ENCODE results near the gene SLC9A7. TPM values are rescaled to one million over a fixed set of nuclear protein-coding genes. Genes with fewer than 3 reads are reported as not detected.

The SLC9A7 gene
- total RNA-seq, 3 donors from 2014 or later = 1.6 to 28.1 (median 12.8) TPM

DNA sequence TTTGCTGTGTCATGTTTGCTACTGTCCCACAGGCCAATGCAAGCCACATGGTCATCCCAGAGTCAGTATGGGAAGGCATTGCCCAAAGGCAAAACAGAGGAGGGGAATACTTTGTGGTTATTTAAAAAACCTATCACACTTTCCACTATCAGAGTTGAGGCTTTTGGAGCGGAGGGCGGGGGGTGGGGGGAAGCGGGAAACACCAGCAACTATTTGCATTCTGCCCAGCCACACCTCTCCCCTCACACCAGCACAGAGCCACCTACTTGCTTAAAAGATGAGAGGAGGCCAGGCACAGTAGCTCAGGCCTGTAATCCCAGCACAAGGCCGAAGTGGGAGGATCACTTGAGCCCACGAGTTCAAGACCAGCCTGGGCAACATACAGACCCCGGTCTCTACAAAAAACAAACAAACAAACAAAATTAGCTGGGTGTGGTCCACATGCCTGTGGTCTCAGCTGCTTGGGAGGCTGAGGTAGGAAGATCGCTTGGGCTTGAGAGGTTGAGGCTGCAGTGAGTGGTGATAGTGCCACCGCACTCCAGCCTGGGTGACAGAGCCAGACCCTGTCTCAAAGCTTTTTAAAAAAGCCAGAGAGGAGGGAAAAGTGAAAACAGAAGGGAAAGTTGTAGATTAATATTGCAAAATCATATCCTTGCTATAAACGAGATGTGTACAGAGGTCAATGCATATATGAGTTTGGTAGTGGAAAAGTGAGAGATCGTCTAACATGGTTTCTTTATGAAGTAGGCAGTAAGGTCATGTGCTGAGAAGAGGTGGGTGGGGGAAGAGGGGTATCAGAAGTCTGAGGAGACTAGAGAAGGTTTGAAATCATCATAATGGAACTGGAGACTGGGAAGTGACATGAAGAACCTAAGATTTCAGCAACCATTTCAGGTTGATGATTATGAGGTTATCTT lies 187.2 kb downstream of the SLC9A7 start:
- Histone ChIP-seq H3K27me3 (peaks cover 0 to 8% of the 10 kb centered on the region in 2 donors), H3K4me3 (no peak overlapping the region), H3K27ac (no peak overlapping the region), H3K36me3 (no peaks in the 10 kb centered on the region), H3K9me3 (peaks cover 0 to 9% of the 10 kb centered on the region in 2 donors), H3K4me1 (no peaks in the 10 kb centered on the region)
- no peak for DNase-seq (ENCODE audit: low spot score in 2 of 2)
- TF ChIP-seq CTCF (IDR thresholded peaks at IDR 0.05) = no peak
- no peak for TF ChIP-seq POLR2AphosphoS5 (IDR thresholded peaks at IDR 0.05)
- TF ChIP-seq POLR2A (IDR thresholded peaks at IDR 0.05) = no peak
- intact Hi-C loops (cut with DNase I; ENCODE audit: low total_unique reads) = no loop called here

GRCh38 chrX:46569621-46570020 lies 189.3 kb downstream of the SLC9A7 start:
- H3K36me3 ChIP-seq = no peaks in the 10 kb centered on the region
- no peak overlapping the region for H3K4me3 ChIP-seq
- no peak overlapping the region for H3K27ac ChIP-seq
- no peak for DNase-seq (ENCODE audit: low spot score in 2 of 2)
- H3K27me3 ChIP-seq = peaks cover 0 to 7% of the 10 kb centered on the region in 2 donors
- H3K4me1 ChIP-seq = no peaks in the 10 kb centered on the region
- intact Hi-C loops (cut with DNase I; ENCODE audit: low total_unique reads) = no loop called here
- TF ChIP-seq POLR2AphosphoS5 (IDR thresholded peaks at IDR 0.05) = no peak
- no peak for TF ChIP-seq POLR2A (IDR thresholded peaks at IDR 0.05)
- no peak for TF ChIP-seq CTCF (IDR thresholded peaks at IDR 0.05)
- H3K9me3 ChIP-seq = peaks cover 0 to 8% of the 10 kb centered on the region in 2 donors

DNA sequence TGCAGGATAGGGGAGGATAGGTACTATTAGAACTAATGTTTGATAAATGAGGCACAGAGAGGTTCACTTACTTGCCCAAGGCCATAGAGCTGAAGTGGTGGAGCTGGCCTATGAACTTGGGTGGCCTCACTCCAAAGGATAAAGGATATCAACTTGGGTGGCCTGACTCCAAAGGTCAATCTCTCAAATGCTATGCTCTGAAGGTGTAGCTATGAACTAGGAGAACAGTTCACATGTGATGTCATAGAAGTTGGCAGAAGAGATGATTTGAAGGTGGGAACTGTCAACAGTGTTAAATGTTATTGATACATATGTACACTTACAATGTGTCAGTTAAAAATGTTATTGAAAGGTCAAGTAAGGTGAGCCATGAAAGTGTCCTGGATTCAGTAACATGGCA lies 191.5 kb downstream of the SLC9A7 start:
- no peak for TF ChIP-seq POLR2AphosphoS5 (IDR thresholded peaks at IDR 0.05)
- TF ChIP-seq CTCF (IDR thresholded peaks at IDR 0.05) = no peak
- TF ChIP-seq POLR2A (IDR thresholded peaks at IDR 0.05) = no peak
- peaks cover 0 to 10% of the 10 kb centered on the region in 2 donors for H3K27me3 ChIP-seq
- H3K9me3 ChIP-seq = no peaks in the 10 kb centered on the region
- DNase-seq (ENCODE audit: low spot score in 2 of 2) = no peak
- no peak overlapping the region for H3K4me3 ChIP-seq
- intact Hi-C loops (cut with DNase I; ENCODE audit: low total_unique reads) = no loop called here
- no peak overlapping the region for H3K27ac ChIP-seq
- no peaks in the 10 kb centered on the region for H3K4me1 ChIP-seq
- H3K36me3 ChIP-seq = no peaks in the 10 kb centered on the region

DNA sequence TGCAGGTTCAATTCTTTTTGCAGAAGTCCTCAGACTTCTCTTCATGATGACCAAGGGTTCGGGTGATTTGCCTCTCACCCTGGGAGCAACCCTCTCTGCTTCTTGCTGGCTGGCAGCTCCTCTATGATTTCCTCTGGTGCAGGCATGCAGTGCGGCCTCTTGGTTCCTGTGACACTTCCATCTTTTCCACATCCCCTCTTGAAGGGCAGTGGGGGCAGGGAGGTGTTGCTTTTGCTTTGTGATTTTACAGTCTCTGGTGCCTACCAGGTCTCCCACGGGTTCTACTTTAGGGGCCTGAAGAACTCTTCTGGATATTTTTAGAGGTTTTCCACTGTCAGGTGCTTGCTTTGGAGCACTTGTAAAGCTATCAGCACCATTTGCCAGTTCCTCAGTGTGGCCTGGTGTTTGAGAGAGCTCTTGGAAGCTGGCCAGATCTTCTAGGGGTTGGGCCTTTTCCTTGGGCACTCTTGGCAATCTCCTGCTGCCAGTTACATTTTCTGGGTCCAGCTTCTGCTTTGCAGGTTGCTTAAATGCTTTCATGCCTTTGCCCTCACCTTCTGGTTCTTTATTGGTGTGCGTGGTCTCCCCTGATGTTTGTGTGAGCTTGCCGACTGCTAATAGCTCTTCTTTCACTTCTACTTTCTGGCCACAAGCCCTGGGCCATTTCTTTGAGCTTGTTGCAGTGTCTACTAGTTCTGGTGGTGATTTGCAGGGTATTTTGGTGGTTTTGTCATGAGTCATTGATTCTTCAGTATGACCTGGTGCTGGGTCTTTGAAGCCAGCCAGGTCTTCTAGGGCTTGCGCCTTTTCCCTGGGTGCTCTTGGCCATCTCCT lies 196.9 kb downstream of the SLC9A7 start:
- TF ChIP-seq CTCF (IDR thresholded peaks at IDR 0.05) = no peak
- no peak for TF ChIP-seq POLR2A (IDR thresholded peaks at IDR 0.05)
- no peak for TF ChIP-seq POLR2AphosphoS5 (IDR thresholded peaks at IDR 0.05)
- DNase-seq (ENCODE audit: low spot score in 2 of 2) = no peak
- Histone ChIP-seq H3K27me3 (peaks cover 0 to 20% of the 10 kb centered on the region in 2 donors), H3K36me3 (no peaks in the 10 kb centered on the region), H3K4me1 (no peaks in the 10 kb centered on the region), H3K4me3 (no peak overlapping the region), H3K9me3 (no peaks in the 10 kb centered on the region), H3K27ac (no peak overlapping the region)
- intact Hi-C loops (cut with DNase I; ENCODE audit: low total_unique reads) = no loop called here
